ENCODE data around the gene ZNF519.

ZNF519 gene

GRCh38 chr18:14098428-14098827 lies 33.8 kb downstream of the ZNF519 start:
- DNase-seq (ENCODE audit: low read depth): no peak

GRCh38 chr18:14097761-14098160 lies 34.5 kb downstream of the ZNF519 start:
- DNase-seq (ENCODE audit: low read depth): no peak

GRCh38 chr18:14093307-14093915 lies 38.8 kb downstream of the ZNF519 start:
- no peak for DNase-seq (ENCODE audit: low read depth)

- DNase-seq (ENCODE audit: low read depth): no peak
Observed at GRCh38 chr18:14092625-14093306, 39.5 kb downstream of the ZNF519 start.

GRCh38 chr18:14089781-14090180 lies 42.5 kb downstream of the ZNF519 start:
- DNase-seq (ENCODE audit: low read depth): no peak

GRCh38 chr18:14089191-14089590 lies 43.0 kb downstream of the ZNF519 start:
- DNase-seq (ENCODE audit: low read depth): no peak

GRCh38 chr18:14086458-14087231 lies 45.6 kb downstream of the ZNF519 start:
- DNase-seq (ENCODE audit: low read depth): no peak

- DNase-seq (ENCODE audit: low read depth): no peak
Observed at GRCh38 chr18:14085770-14086457, 46.3 kb downstream of the ZNF519 start.

GRCh38 chr18:14075196-14075595 lies 57.0 kb downstream of the ZNF519 start:
- no peak for DNase-seq (ENCODE audit: low read depth)

- no peak for DNase-seq (ENCODE audit: low read depth)
Observed at GRCh38 chr18:14074187-14074586, 58.0 kb downstream of the ZNF519 start.

GRCh38 chr18:14053661-14054060 lies 78.6 kb downstream of the ZNF519 start:
- DNase-seq (ENCODE audit: low read depth): no peak
